ENCODE data around the gene RNF14. TPM values are rescaled to one million over a fixed set of nuclear protein-coding genes. Genes with fewer than 3 reads are reported as not detected.

Gene RNF14
- total RNA-seq, 1 experiment from 2014 or later = 29.7 TPM

DNA sequence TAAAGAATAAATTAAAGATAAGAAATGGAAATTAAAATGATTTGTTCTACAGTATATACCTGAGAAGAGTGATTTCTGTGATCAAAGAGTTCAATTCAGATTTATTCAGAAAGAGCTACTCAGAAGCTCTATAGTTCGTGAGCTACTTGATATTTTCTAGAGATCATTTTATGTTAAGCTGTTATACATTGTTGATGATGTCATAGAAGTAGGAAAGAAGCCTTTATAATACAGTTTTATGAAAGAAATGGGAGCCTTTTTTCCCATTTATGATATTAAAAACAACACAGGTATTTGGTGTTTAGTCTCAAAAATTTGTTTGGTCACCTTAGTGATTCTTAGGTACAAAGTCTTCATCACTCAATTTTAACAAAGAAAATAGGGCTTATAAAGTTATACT lies 20.8 kb downstream of the RNF14 start:
- no peaks in the 10 kb centered on the region for H3K9me3 ChIP-seq (ENCODE audit: insufficient read depth, low read depth)
- H2AFZ ChIP-seq = no peak overlapping the region
- ChIA-PET POLR2A (ENCODE audit: unreplicated experiment) (interaction anchor here (0.7 to 0.8 kb wide), 2 partner anchors 18 to 590 kb away, joined by 3 to 17 read pairs; no protein-coding TSS in a partner anchor), CTCF (interaction anchor here (0.6 to 1.4 kb wide), 4 partner anchors 12 to 337 kb away, joined by 3 to 4 read pairs (median 3); no protein-coding TSS in a partner anchor)
- TF ChIP-seq EZH2 (IDR thresholded peaks at IDR 0.05; ENCODE audit: low read depth) = no peak
- TF ChIP-seq, protein P1, sequence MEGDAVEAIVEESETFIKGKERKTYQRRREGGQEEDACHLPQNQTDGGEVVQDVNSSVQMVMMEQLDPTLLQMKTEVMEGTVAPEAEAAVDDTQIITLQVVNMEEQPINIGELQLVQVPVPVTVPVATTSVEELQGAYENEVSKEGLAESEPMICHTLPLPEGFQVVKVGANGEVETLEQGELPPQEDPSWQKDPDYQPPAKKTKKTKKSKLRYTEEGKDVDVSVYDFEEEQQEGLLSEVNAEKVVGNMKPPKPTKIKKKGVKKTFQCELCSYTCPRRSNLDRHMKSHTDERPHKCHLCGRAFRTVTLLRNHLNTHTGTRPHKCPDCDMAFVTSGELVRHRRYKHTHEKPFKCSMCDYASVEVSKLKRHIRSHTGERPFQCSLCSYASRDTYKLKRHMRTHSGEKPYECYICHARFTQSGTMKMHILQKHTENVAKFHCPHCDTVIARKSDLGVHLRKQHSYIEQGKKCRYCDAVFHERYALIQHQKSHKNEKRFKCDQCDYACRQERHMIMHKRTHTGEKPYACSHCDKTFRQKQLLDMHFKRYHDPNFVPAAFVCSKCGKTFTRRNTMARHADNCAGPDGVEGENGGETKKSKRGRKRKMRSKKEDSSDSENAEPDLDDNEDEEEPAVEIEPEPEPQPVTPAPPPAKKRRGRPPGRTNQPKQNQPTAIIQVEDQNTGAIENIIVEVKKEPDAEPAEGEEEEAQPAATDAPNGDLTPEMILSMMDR (conservative IDR thresholded peaks at IDR 0.05) = no peak
- no peaks in the 10 kb centered on the region for H3K9me2 ChIP-seq (ENCODE audit: insufficient read depth)
- H3K79me2 ChIP-seq (ENCODE audit: low read depth) = no peaks in the 10 kb centered on the region
- H3F3A ChIP-seq (ENCODE audit: insufficient read depth, low read depth) = 0 out of 2 replicates have a peak, but pooled peaks cover 3% of the 10 kb centered on the region
- no peak for DNase-seq
- no peak overlapping the region for H3K4me3 ChIP-seq
- H3K4me1 ChIP-seq (replicated peaks; ENCODE audit: insufficient read depth) = no peaks in the 10 kb centered on the region
- H3K27ac ChIP-seq = no peak overlapping the region
- BruUV-seq (replicated peaks) = no TSS peak
- H3K4me2 ChIP-seq = no peak overlapping the region
- H3K36me3 ChIP-seq (ENCODE audit: low read depth) = peaks cover 22% of the 10 kb centered on the region
- H4K20me1 ChIP-seq (ENCODE audit: insufficient read depth) = no peaks in the 10 kb centered on the region
- intact Hi-C loops (cut with micrococcal nuclease; ENCODE audit: unreplicated experiment) = loop anchor here (2.0 to 5.0 kb wide), 2 partner anchors 559 to 708 kb away; no protein-coding TSS in a partner anchor
- no peaks in the 10 kb centered on the region for H3K27me3 ChIP-seq (ENCODE audit: insufficient read depth, low read depth)

GRCh38 chr5:141992349-141992963 lies 23.6 kb downstream of the RNF14 start:
- ChIA-PET POLR2A (ENCODE audit: unreplicated experiment) (no interaction called here), CTCF (interaction anchor here (0.6 to 1.8 kb wide), 2 partner anchors 151 to 158 kb away, joined by 3 to 8 read pairs; no protein-coding TSS in a partner anchor)
- H3K4me2 ChIP-seq = no peak overlapping the region
- TF ChIP-seq EZH2 (IDR thresholded peaks at IDR 0.05; ENCODE audit: low read depth) = no peak
- TF ChIP-seq, protein P1 (conservative IDR thresholded peaks at IDR 0.05) = peak; percentile 90
- 0 out of 2 replicates have a peak, but pooled peaks cover 3% of the 10 kb centered on the region for H3F3A ChIP-seq (ENCODE audit: insufficient read depth, low read depth)
- no peaks in the 10 kb centered on the region for H3K4me1 ChIP-seq (replicated peaks; ENCODE audit: insufficient read depth)
- H3K36me3 ChIP-seq (ENCODE audit: low read depth) = peaks cover 8% of the 10 kb centered on the region
- no peaks in the 10 kb centered on the region for H3K27me3 ChIP-seq (ENCODE audit: insufficient read depth, low read depth)
- H2AFZ ChIP-seq = no peak overlapping the region
- H4K20me1 ChIP-seq (ENCODE audit: insufficient read depth) = no peaks in the 10 kb centered on the region
- peak; percentile 55 to 60 for DNase-seq
- intact Hi-C loops (cut with micrococcal nuclease; ENCODE audit: unreplicated experiment) = loop anchor here (1.0 to 5.0 kb wide), 2 partner anchors 152 to 705 kb away; no protein-coding TSS in a partner anchor
- no peak overlapping the region for H3K27ac ChIP-seq
- H3K79me2 ChIP-seq (ENCODE audit: low read depth) = no peaks in the 10 kb centered on the region
- H3K4me3 ChIP-seq = no peak overlapping the region
- no TSS peak for BruUV-seq (replicated peaks)
- H3K9me3 ChIP-seq (ENCODE audit: insufficient read depth, low read depth) = no peaks in the 10 kb centered on the region
- no peaks in the 10 kb centered on the region for H3K9me2 ChIP-seq (ENCODE audit: insufficient read depth)

DNA sequence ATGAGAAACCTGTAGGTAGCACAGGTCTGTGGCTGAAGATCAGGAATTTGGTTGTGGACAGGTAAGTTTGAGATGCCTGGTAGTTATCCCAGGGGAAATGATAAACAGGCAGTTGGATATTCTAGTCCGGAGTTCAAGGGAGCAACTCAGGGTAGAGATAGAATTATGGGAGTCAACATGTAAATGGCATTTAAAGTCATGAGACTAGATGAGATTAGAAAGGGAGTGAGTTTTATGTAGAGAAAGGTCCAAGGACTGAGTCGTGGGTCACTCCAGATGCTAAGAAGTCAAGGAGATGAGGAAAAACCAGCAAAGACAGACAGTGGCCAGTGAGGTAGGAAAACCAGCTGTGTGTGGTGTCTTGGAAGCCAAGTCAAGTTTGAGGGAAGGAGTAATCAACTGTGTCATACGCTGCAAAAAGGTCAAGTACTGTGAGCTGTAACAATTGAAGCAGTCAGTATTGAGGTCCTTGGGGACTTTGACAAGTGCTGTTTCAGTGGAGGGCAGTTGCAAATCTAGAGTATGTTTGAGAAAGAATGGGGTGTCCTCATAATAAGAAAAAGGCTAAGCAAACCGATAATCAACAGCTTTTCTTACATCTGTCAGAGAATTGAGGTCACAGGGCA lies 25.7 kb downstream of the RNF14 start:
- Histone ChIP-seq H3K36me3 (ENCODE audit: low read depth) (peaks cover 8% of the 10 kb centered on the region), H3K79me2 (ENCODE audit: low read depth) (no peaks in the 10 kb centered on the region), H3K4me1 (replicated peaks; ENCODE audit: insufficient read depth) (no peaks in the 10 kb centered on the region), H3K9me3 (ENCODE audit: insufficient read depth, low read depth) (no peaks in the 10 kb centered on the region), H3F3A (ENCODE audit: insufficient read depth, low read depth) (0 out of 2 replicates have a peak, but pooled peaks cover 3% of the 10 kb centered on the region), H2AFZ (no peak overlapping the region), H3K27me3 (ENCODE audit: insufficient read depth, low read depth) (no peaks in the 10 kb centered on the region), H4K20me1 (ENCODE audit: insufficient read depth) (no peaks in the 10 kb centered on the region), H3K9me2 (ENCODE audit: insufficient read depth) (no peaks in the 10 kb centered on the region), H3K4me2 (no peak overlapping the region), H3K4me3 (no peak overlapping the region), H3K27ac (no peak overlapping the region)
- CTCF ChIA-PET = interaction anchor here (0.7 kb wide), 1 partner anchor 23 kb away, joined by 4 read pairs; no protein-coding TSS in a partner anchor
- BruUV-seq (replicated peaks) = no TSS peak
- DNase-seq = no peak
- intact Hi-C loops (cut with micrococcal nuclease; ENCODE audit: unreplicated experiment) = loop anchor here (5.0 kb wide), 1 partner anchor 703 kb away; no protein-coding TSS in a partner anchor
- POLR2A ChIA-PET (ENCODE audit: unreplicated experiment) = interaction anchor here (0.8 kb wide), 1 partner anchor 461 kb away, joined by 3 read pairs; no protein-coding TSS in a partner anchor
- TF ChIP-seq EZH2 (IDR thresholded peaks at IDR 0.05; ENCODE audit: low read depth) = no peak
- TF ChIP-seq, protein P1 (conservative IDR thresholded peaks at IDR 0.05) = no peak
